Heart right ventricle (tissue), 16 donors: Measurements from ENCODE around the gene DUSP3. TPM values are rescaled to one million over a fixed set of nuclear protein-coding genes. Genes with fewer than 3 reads are reported as not detected.

ENCODE experiments used
- ATAC-seq, 8 donors: fragments of 200-7000 bp; cut with Tn5 transposase; one replicate each; pipeline ENCODE4 v1.9.1; 2020; ENCODE audit warnings: mild to moderate bottlenecking in 8 of 8, moderate library complexity in 8 of 8, moderate number of reproducible peaks in 1 of 8
- DNase-seq, 2 donors: peaks; one replicate each; pipeline ENCODE4 v3.0.0-alpha.2; 2020
- H3K27ac ChIP-seq, 10 donors: fragments of 200-600 bp; sonication (generic) in 2 of 10; one replicate each; pipeline versions ENCODE4 v1.5.0 to v1.8.0; 2020 to 2022; ENCODE audit warnings: mild to moderate bottlenecking in 3 of 10
- H3K27me3 ChIP-seq, 7 donors: fragments of 200-600 bp; one replicate each; pipeline ENCODE4 v1.8.0; 2021 to 2022; ENCODE audit warnings: mild to moderate bottlenecking in 2 of 7
- H3K36me3 ChIP-seq, 9 donors: fragments of 200-600 bp; sonication (generic) in 1 of 9; one replicate each; pipeline versions ENCODE4 v1.5.0 to v1.8.0; 2020 to 2022; ENCODE audit warnings: mild to moderate bottlenecking in 2 of 9
- H3K4me1 ChIP-seq, 9 donors: fragments of 200-600 bp; sonication (generic) in 1 of 9; one replicate each; pipeline versions ENCODE4 v1.5.0 to v1.8.0; 2020 to 2022; ENCODE audit warnings: mild to moderate bottlenecking in 4 of 9
- H3K4me3 ChIP-seq, 10 donors: fragments of 200-600 bp; sonication (generic) in 2 of 10; one replicate each; pipeline versions ENCODE4 v1.5.0 to v1.8.0; 2020 to 2022; ENCODE audit warnings: mild to moderate bottlenecking in 7 of 10, moderate library complexity in 2 of 10
- H3K9me3 ChIP-seq, 11 donors: fragments of 200-600 bp in 10 of 11; sonication (generic) in 2 of 11; one replicate each; pipeline versions ENCODE4 v1.5.0 to v1.8.0; 2013 to 2022; ENCODE audit warnings: mild to moderate bottlenecking in 2 of 11, control low read depth in 1 of 11, moderate library complexity in 1 of 11
- CTCF ChIP-seq, 9 donors: fragments of 200-600 bp; sonication (generic) in 2 of 9; IDR thresholded peaks; one replicate each; pipeline versions ENCODE4 v1.5.0 to v1.8.0; 2021 to 2022; ENCODE audit warnings: antibody characterized with exemption in 9 of 9, mild to moderate bottlenecking in 5 of 9, moderate library complexity in 1 of 9
- WGBS, 2 donors: extraction: QIAGEN DNeasy Blood & Tissue Kit; methylation state at CpG; one replicate each; pipeline ENCODE4 v1.1.7; 2013; ENCODE audit warnings: inconsistent platforms in 1 of 2; 5-methylcytosine and 5-hydroxymethylcytosine counted together
- intact Hi-C, 10 donors: fragments of 100-400 bp; cut with DNase I; formaldehyde crosslinking; loops; one replicate each; pipeline versions ENCODE4 v1.11.1 to v1.14.2; 2022
- polyA plus RNA-seq, 2 donors: library from polyadenylated mRNA; stranded (reverse); fragments of 200-250 nt; gene quantifications; one replicate each; pipeline ENCODE4 v1.2.3, GENCODE V29; 2013
- total RNA-seq, 10 donors: library from RNA; stranded (reverse); fragmentation: NEBNext Ultra II Directional in 3 of 10; extraction: Animal tissue kit (Norgen Biotek cat#: 25700) in 3 of 10; gene quantifications; one replicate each; pipeline versions ENCODE4 v1.2.1 to v1.2.4, GENCODE V29; 2021 to 2023
- donor health status: Arrhythmogenic right ventricular cardiomyopathy.
- donor health status: ischemic (EF 13 %, LVEDD 7.1; RV severe dilation, severe dysfunction).
- donor health status: healthy with polysubstance abuse.
- donor health status: DM: no; HTN: yes; CAD: no.
- donor health status: DM: no; HTN: no; CAD: no.
- donor health status: ischemic (EF 25% LVEDD 6.9; RV normal size, moderate dysfunction).
- donor health status: ischemic (EF 25% LVEDD 5.7; RV mildly dilated, moderate dysfunction).
- donor health status: healthy.
- donor health status: DM: yes; HTN: yes; CAD: no.
- donor health status: Ischemic cardiomyopathy.
- donor health status: ischemic (EF 35%, LVEDD 5.7; RV mildly dilated, moderate dysfunction).
- donor health status: nonischemic (EF 11% LVEDD 7.7; RV severe dilation, severe dysfunction).
- donor health status: DM: yes; HTN: yes; CAD: no.
- donor health status: PGD.
- donor health status: ischemic (EF 29% LVEDD 5.4; RV normal size, mild dysfunction).
- donor health status: nonischemic (EF 23%, LVEDD 6.1; RV moderate dilation, normal function).

The DUSP3 gene
- total and polyA plus RNA-seq, 12 donors: 119 to 371 (median 297) TPM

- no peak for TF ChIP-seq CTCF (IDR thresholded peaks at IDR 0.05)
- intact Hi-C loops: loop anchor here in 4 of 10 donors (5.0 to 10.0 kb wide), 2 partner anchors 78 to 195 kb away; partner anchors contain the start of gene CD300LG (in 1 of the 4)
- 92 to 95% methylated on average over 16 of the region's 16 CpGs for WGBS, 2 donors
- Histone ChIP-seq H3K27ac (peak overlapping the region in 8 of 10 donors; percentile 10 to 76 (median 16)), H3K36me3 (peaks cover 0 to 95% (median 64%) of the 10 kb centered on the region in 9 donors), H3K4me3 (no peak overlapping the region), H3K9me3 (no peaks in the 10 kb centered on the region), H3K27me3 (no peaks in the 10 kb centered on the region), H3K4me1 (peaks cover 13 to 92% (median 42%) of the 10 kb centered on the region in 9 donors)
- peak in 3 of 8 donors; percentile 4 to 30 (median 21) for ATAC-seq
- DNase-seq: no peak
These were observed 9.4 kb downstream of the DUSP3 start for GRCh38 chr17:43769426-43769825.

GRCh38 chr17:43768943-43769342, 9.8 kb downstream of the DUSP3 start:
- peaks cover 0 to 91% (median 59%) of the 10 kb centered on the region in 9 donors for H3K36me3 ChIP-seq
- H3K4me1 ChIP-seq: peaks cover 13 to 90% (median 42%) of the 10 kb centered on the region in 9 donors
- ATAC-seq: peak in 4 of 8 donors; percentile 3 to 33 (median 5)
- H3K9me3 ChIP-seq: no peaks in the 10 kb centered on the region
- no peak overlapping the region for H3K4me3 ChIP-seq
- TF ChIP-seq CTCF (IDR thresholded peaks at IDR 0.05): no peak
- 86 to 92% methylated on average over 7 of the region's 7 CpGs for WGBS, 2 donors
- intact Hi-C loops: loop anchor here in 4 of 10 donors (5.0 to 10.0 kb wide), 2 partner anchors 78 to 194 kb away; partner anchors contain the start of gene CD300LG (in 1 of the 4)
- peak overlapping the region in 9 of 10 donors; percentile 10 to 76 (median 16) for H3K27ac ChIP-seq
- DNase-seq: no peak
- H3K27me3 ChIP-seq: no peaks in the 10 kb centered on the region

GRCh38 chr17:43768382-43768781, 10.4 kb downstream of the DUSP3 start:
- Histone ChIP-seq H3K4me3 (no peak overlapping the region), H3K9me3 (no peaks in the 10 kb centered on the region), H3K36me3 (peaks cover 0 to 85% (median 54%) of the 10 kb centered on the region in 9 donors), H3K27me3 (no peaks in the 10 kb centered on the region), H3K27ac (peak overlapping the region in 8 of 10 donors; percentile 1 to 76 (median 36)), H3K4me1 (peaks cover 13 to 85% (median 40%) of the 10 kb centered on the region in 9 donors)
- DNase-seq (peak; percentile 48 to 74), ATAC-seq (peak; percentile 77 to 84 (median 82))
- 31 to 32% methylated on average over 9 of the region's 9 CpGs for WGBS, 2 donors
- TF ChIP-seq CTCF (IDR thresholded peaks at IDR 0.05): no peak
- intact Hi-C loops: loop anchor here in 4 of 10 donors (5.0 to 10.0 kb wide), 2 partner anchors 79 to 194 kb away; partner anchors contain the start of gene CD300LG (in 1 of the 4)

- Histone ChIP-seq H3K4me1 (peaks cover 13 to 78% (median 34%) of the 10 kb centered on the region in 9 donors), H3K27me3 (no peaks in the 10 kb centered on the region), H3K36me3 (peaks cover 0 to 78% (median 48%) of the 10 kb centered on the region in 9 donors), H3K9me3 (no peaks in the 10 kb centered on the region), H3K4me3 (no peak overlapping the region), H3K27ac (peak overlapping the region in 6 of 10 donors; percentile 1 to 76 (median 34))
- WGBS, 2 donors: 80 to 87% methylated on average over 5 of the region's 5 CpGs
- no peak for DNase-seq
- ATAC-seq: peak in 1 of 8 donors; percentile 11
- intact Hi-C loops: loop anchor here in 4 of 10 donors (5.0 to 10.0 kb wide), 2 partner anchors 80 to 193 kb away; partner anchors contain the start of gene CD300LG (in 1 of the 4)
- TF ChIP-seq CTCF (IDR thresholded peaks at IDR 0.05): no peak
These were observed 11.1 kb downstream of the DUSP3 start for GRCh38 chr17:43767713-43768059.
